Measurements from ENCODE around the gene ZRANB3.

Gene ZRANB3

GRCh38 chr2:135490376-135490775 is 40.6 kb downstream of the ZRANB3 start:
- no peak overlapping the region for H3K9ac ChIP-seq (ENCODE audit: insufficient read length, low read depth)
- no peak for TF ChIP-seq ZNF274 (IDR thresholded peaks at IDR 0.05; ENCODE audit: low read depth, low read length)
- no peak for TF ChIP-seq YY1 (IDR thresholded peaks at IDR 0.05; ENCODE audit: insufficient read depth, insufficient read length)
- TF ChIP-seq SUZ12 (IDR thresholded peaks at IDR 0.05; ENCODE audit: extremely low read depth, insufficient read depth, insufficient read length): no peak
- H3K9me3 ChIP-seq (ENCODE audit: insufficient read depth, low read length): peaks cover 5% of the 10 kb centered on the region; the same call in 1 of the 2 replicates
- DNase-seq (ENCODE audit: low read depth, low spot score): no peak
- peaks cover 9% of the 10 kb centered on the region for H3K36me3 ChIP-seq (ENCODE audit: insufficient read depth, insufficient read length, low read length)
- no peaks in the 10 kb centered on the region for H3K4me1 ChIP-seq (ENCODE audit: insufficient read depth, insufficient read length)
- H3K27me3 ChIP-seq (ENCODE audit: insufficient read depth, insufficient read length): no peaks in the 10 kb centered on the region
- no peak overlapping the region for H3K4me3 ChIP-seq (ENCODE audit: insufficient read length, low read depth)

- Histone ChIP-seq H3K9ac (ENCODE audit: insufficient read length, low read depth) (no peak overlapping the region), H3K4me1 (ENCODE audit: insufficient read depth, insufficient read length) (no peaks in the 10 kb centered on the region), H3K36me3 (ENCODE audit: insufficient read depth, insufficient read length, low read length) (peaks cover 12% of the 10 kb centered on the region), H3K27me3 (ENCODE audit: insufficient read depth, insufficient read length) (no peaks in the 10 kb centered on the region), H3K4me3 (ENCODE audit: insufficient read length, low read depth) (no peak overlapping the region), H3K9me3 (ENCODE audit: insufficient read depth, low read length) (peaks cover 5% of the 10 kb centered on the region; the same call in 1 of the 2 replicates)
- TF ChIP-seq SUZ12 (IDR thresholded peaks at IDR 0.05; ENCODE audit: extremely low read depth, insufficient read depth, insufficient read length) (no peak), YY1 (IDR thresholded peaks at IDR 0.05; ENCODE audit: insufficient read depth, insufficient read length) (no peak), ZNF274 (IDR thresholded peaks at IDR 0.05; ENCODE audit: low read depth, low read length) (no peak)
- no peak for DNase-seq (ENCODE audit: low read depth, low spot score)
These were observed 45.6 kb downstream of the ZRANB3 start for GRCh38 chr2:135485441-135485840.

- TF ChIP-seq ZNF274 (IDR thresholded peaks at IDR 0.05; ENCODE audit: low read depth, low read length) (no peak), SUZ12 (IDR thresholded peaks at IDR 0.05; ENCODE audit: extremely low read depth, insufficient read depth, insufficient read length) (no peak), YY1 (IDR thresholded peaks at IDR 0.05; ENCODE audit: insufficient read depth, insufficient read length) (no peak)
- no peaks in the 10 kb centered on the region for H3K4me1 ChIP-seq (ENCODE audit: insufficient read depth, insufficient read length)
- H3K27me3 ChIP-seq (ENCODE audit: insufficient read depth, insufficient read length): no peaks in the 10 kb centered on the region
- no peak for DNase-seq (ENCODE audit: low read depth, low spot score)
- no peaks in the 10 kb centered on the region for H3K36me3 ChIP-seq (ENCODE audit: insufficient read depth, insufficient read length, low read length)
- no peak overlapping the region for H3K9ac ChIP-seq (ENCODE audit: insufficient read length, low read depth)
- no peaks in the 10 kb centered on the region for H3K9me3 ChIP-seq (ENCODE audit: insufficient read depth, low read length)
- H3K4me3 ChIP-seq (ENCODE audit: insufficient read length, low read depth): no peak overlapping the region
These were observed 55.9 kb downstream of the ZRANB3 start for GRCh38 chr2:135475128-135475527.

- no peaks in the 10 kb centered on the region for H3K27me3 ChIP-seq (ENCODE audit: insufficient read depth, insufficient read length)
- H3K4me3 ChIP-seq (ENCODE audit: insufficient read length, low read depth): no peak overlapping the region
- no peaks in the 10 kb centered on the region for H3K4me1 ChIP-seq (ENCODE audit: insufficient read depth, insufficient read length)
- no peak overlapping the region for H3K9ac ChIP-seq (ENCODE audit: insufficient read length, low read depth)
- no peak for TF ChIP-seq SUZ12 (IDR thresholded peaks at IDR 0.05; ENCODE audit: extremely low read depth, insufficient read depth, insufficient read length)
- peak; percentile 5 for DNase-seq (ENCODE audit: low read depth, low spot score)
- no peaks in the 10 kb centered on the region for H3K36me3 ChIP-seq (ENCODE audit: insufficient read depth, insufficient read length, low read length)
- no peaks in the 10 kb centered on the region for H3K9me3 ChIP-seq (ENCODE audit: insufficient read depth, low read length)
These were observed 57.5 kb downstream of the ZRANB3 start for GRCh38 chr2:135473567-135473966.

- H3K27me3 ChIP-seq (ENCODE audit: insufficient read depth, insufficient read length): no peaks in the 10 kb centered on the region
- H3K9me3 ChIP-seq (ENCODE audit: insufficient read depth, low read length): no peaks in the 10 kb centered on the region
- TF ChIP-seq ZNF274 (IDR thresholded peaks at IDR 0.05; ENCODE audit: low read depth, low read length): no peak
- no peak for TF ChIP-seq YY1 (IDR thresholded peaks at IDR 0.05; ENCODE audit: insufficient read depth, insufficient read length)
- TF ChIP-seq SUZ12 (IDR thresholded peaks at IDR 0.05; ENCODE audit: extremely low read depth, insufficient read depth, insufficient read length): no peak
- DNase-seq (ENCODE audit: low read depth, low spot score): no peak
- no peaks in the 10 kb centered on the region for H3K36me3 ChIP-seq (ENCODE audit: insufficient read depth, insufficient read length, low read length)
- H3K4me3 ChIP-seq (ENCODE audit: insufficient read length, low read depth): no peak overlapping the region
- H3K9ac ChIP-seq (ENCODE audit: insufficient read length, low read depth): no peak overlapping the region
- no peaks in the 10 kb centered on the region for H3K4me1 ChIP-seq (ENCODE audit: insufficient read depth, insufficient read length)
These were observed 59.9 kb downstream of the ZRANB3 start for GRCh38 chr2:135471106-135471505.

GRCh38 chr2:135457279-135457678 is 73.7 kb downstream of the ZRANB3 start:
- DNase-seq (ENCODE audit: low read depth, low spot score): no peak
- Histone ChIP-seq H3K36me3 (ENCODE audit: insufficient read depth, insufficient read length, low read length) (no peaks in the 10 kb centered on the region), H3K27me3 (ENCODE audit: insufficient read depth, insufficient read length) (no peaks in the 10 kb centered on the region), H3K9ac (ENCODE audit: insufficient read length, low read depth) (no peak overlapping the region), H3K4me1 (ENCODE audit: insufficient read depth, insufficient read length) (no peaks in the 10 kb centered on the region), H3K4me3 (ENCODE audit: insufficient read length, low read depth) (no peak overlapping the region), H3K9me3 (ENCODE audit: insufficient read depth, low read length) (peaks cover 30% of the 10 kb centered on the region)
- no peak for TF ChIP-seq ZNF274 (IDR thresholded peaks at IDR 0.05; ENCODE audit: low read depth, low read length)
- TF ChIP-seq SUZ12 (IDR thresholded peaks at IDR 0.05; ENCODE audit: extremely low read depth, insufficient read depth, insufficient read length): no peak
- no peak for TF ChIP-seq YY1 (IDR thresholded peaks at IDR 0.05; ENCODE audit: insufficient read depth, insufficient read length)

- H3K4me1 ChIP-seq (ENCODE audit: insufficient read depth, insufficient read length): no peaks in the 10 kb centered on the region
- DNase-seq (ENCODE audit: low read depth, low spot score): no peak
- H3K9ac ChIP-seq (ENCODE audit: insufficient read length, low read depth): no peak overlapping the region
- H3K27me3 ChIP-seq (ENCODE audit: insufficient read depth, insufficient read length): no peaks in the 10 kb centered on the region
- TF ChIP-seq SUZ12 (IDR thresholded peaks at IDR 0.05; ENCODE audit: extremely low read depth, insufficient read depth, insufficient read length) (no peak), ZNF274 (IDR thresholded peaks at IDR 0.05; ENCODE audit: low read depth, low read length) (no peak), YY1 (IDR thresholded peaks at IDR 0.05; ENCODE audit: insufficient read depth, insufficient read length) (no peak)
- no peaks in the 10 kb centered on the region for H3K36me3 ChIP-seq (ENCODE audit: insufficient read depth, insufficient read length, low read length)
- peaks cover 35% of the 10 kb centered on the region for H3K9me3 ChIP-seq (ENCODE audit: insufficient read depth, low read length)
- no peak overlapping the region for H3K4me3 ChIP-seq (ENCODE audit: insufficient read length, low read depth)
These were observed 74.2 kb downstream of the ZRANB3 start for GRCh38 chr2:135456835-135457234.

GRCh38 chr2:135456431-135456830 is 74.6 kb downstream of the ZRANB3 start:
- peaks cover 38% of the 10 kb centered on the region for H3K9me3 ChIP-seq (ENCODE audit: insufficient read depth, low read length)
- no peak for DNase-seq (ENCODE audit: low read depth, low spot score)

More at GRCh38 chr2:135456431-135456830, 74.6 kb downstream of the ZRANB3 start:
- TF ChIP-seq ZNF274 (IDR thresholded peaks at IDR 0.05; ENCODE audit: low read depth, low read length) (no peak), YY1 (IDR thresholded peaks at IDR 0.05; ENCODE audit: insufficient read depth, insufficient read length) (no peak), SUZ12 (IDR thresholded peaks at IDR 0.05; ENCODE audit: extremely low read depth, insufficient read depth, insufficient read length) (no peak)
- Histone ChIP-seq H3K4me3 (ENCODE audit: insufficient read length, low read depth) (no peak overlapping the region), H3K9ac (ENCODE audit: insufficient read length, low read depth) (no peak overlapping the region), H3K4me1 (ENCODE audit: insufficient read depth, insufficient read length) (no peaks in the 10 kb centered on the region), H3K36me3 (ENCODE audit: insufficient read depth, insufficient read length, low read length) (no peaks in the 10 kb centered on the region), H3K27me3 (ENCODE audit: insufficient read depth, insufficient read length) (no peaks in the 10 kb centered on the region)

All from NT2/D1 (cell line).